GM18505 (cell line): Measurements from ENCODE around the gene C1orf87.
A peak's percentile ranks its signal among the peaks of the same experiment; 100 is the strongest.

Experiments used
- ATAC-seq: cut with Tn5 transposase; IDR thresholded peaks from one replicate; pipeline ENCODE4 v1.9.1; 2021; ENCODE audit not compliant: unreplicated experiment
- POLR2A ChIP-seq: IDR thresholded peaks from 4 replicates; pipeline ENCODE4 v1.6.1; 2011; ENCODE audit warnings: borderline replicate concordance; ENCODE audit not compliant: insufficient read depth, insufficient read length; ENCODE audit errors: extremely low read depth

C1orf87 gene

DNA sequence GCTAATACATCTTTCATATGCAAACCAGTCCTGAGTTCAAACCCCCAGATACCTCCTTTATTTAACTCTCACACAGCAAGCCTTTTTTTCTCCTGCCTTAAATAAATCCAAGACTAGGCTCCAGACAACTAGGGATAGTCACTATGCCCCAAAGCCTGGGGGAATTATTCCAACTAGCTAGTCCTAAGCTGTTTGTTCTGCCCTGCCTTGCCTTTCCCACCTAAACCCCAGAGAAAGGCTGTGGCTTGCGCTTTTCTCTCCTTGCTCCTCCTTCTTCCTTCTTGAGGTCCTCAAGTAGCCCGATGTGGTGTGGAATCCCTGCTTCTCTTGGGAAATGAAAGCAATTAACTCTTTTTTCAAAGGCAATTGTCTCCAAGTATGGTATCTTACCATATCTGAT is 31.8 kb downstream of the C1orf87 start:
- TF ChIP-seq POLR2A, result no peak
- no peak for ATAC-seq

DNA sequence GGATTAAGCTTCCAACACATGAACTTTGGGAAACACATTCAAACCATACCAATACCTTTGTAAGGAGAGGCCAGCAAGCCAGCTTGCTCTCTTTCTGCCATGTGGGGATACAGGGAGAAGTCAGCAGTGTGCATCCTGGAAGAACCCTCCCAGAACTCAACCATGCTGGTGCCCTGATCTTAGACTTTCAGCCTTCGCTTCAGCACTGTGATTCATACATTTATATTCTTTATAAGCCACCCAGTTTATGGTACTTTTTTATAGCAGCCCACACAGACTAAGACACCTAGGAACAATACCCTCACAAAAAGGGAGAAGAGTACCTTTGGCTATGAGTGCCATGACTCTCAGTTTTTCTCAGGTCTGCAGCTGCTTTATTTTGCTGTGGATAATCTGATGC is 35.9 kb downstream of the C1orf87 start:
- no peak for TF ChIP-seq POLR2A
- no peak for ATAC-seq

DNA sequence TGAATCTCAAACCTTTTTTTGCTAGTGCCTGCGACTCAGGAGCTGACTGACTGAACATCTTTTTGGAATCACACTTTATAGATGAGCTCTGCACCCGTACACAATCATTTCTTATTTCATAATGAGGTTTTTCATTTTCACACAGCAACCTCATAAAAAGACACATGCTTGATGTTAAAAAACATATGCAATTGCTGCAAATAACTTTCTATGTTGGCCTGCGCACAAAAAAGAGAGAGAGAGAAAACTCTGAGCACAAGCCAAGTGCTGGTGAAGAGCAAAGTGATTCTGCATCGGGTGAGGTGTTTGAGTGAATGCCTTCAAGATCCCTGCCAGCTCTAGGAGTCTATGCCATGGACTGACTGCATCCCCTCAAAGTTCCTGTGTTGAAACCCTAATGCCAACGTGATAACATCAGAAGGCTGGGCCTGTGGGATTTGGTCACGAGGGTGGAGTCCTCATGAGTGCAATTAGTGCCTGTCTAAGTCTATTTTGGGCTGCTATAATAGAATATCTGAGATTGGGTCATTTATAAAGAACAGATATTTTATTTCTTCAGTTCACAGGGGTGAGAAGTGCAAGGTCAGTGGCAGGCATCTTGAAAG is 36.6 kb downstream of the C1orf87 start:
- TF ChIP-seq POLR2A, result no peak
- no peak for ATAC-seq

DNA sequence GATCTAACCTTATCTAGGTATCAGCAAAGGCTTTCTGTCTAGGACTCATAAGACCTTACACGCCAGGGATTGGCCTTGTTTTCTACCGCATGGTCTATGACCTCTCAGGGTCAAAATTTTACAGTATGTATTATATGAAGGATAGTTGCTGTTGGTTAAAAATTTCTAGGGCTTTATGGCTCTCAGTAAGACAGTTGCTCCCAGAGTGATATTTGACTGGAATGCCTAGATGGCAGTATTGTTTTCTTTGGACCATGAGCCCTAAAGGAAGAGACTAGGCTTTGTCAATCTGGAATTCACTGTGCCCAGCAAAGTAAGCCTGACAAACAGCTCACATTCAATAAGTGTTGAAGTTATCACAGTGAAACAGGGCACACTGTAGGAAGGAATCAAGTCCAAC is 37.6 kb downstream of the C1orf87 start:
- ATAC-seq, result no peak
- no peak for TF ChIP-seq POLR2A

DNA sequence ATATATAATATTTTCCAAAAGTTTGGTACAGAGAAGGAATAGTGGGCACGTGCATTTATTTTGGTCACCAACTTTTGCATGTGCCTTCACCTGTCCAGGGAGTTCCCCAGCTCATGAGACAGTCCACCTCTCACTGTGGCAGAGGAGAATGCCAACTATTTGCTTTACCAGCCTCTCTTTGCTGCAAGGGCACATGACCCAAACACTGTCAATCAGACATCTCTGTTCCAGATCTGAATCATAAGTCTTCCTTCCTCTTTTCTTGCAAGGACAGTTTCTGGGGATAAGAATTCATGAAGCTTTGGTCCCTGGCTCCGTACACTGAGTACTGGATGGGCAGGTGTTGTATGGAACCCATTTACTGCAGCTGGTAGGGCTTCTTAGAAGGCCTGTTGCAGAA is 38.6 kb downstream of the C1orf87 start:
- TF ChIP-seq POLR2A, result no peak
- peak; percentile 53 for ATAC-seq

DNA sequence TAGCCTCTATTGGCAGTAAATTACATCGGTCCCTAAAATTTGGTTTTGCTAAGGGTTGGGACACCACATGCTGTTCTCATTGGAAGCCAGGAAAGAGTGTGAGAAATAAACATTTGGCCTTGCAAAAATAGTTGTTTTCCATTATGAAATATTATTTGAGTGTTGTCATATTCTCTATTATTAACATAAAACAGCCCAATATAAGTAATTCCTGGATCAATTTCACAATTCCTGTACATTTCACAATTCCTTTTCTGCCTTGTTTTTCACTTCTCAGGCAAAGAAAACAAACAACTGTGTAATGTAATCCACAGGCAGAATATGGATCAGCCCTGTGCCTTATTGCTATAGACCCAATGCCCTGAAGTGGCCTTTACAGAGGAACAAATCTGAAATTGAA is 40.5 kb downstream of the C1orf87 start:
- no peak for ATAC-seq
- no peak for TF ChIP-seq POLR2A

DNA sequence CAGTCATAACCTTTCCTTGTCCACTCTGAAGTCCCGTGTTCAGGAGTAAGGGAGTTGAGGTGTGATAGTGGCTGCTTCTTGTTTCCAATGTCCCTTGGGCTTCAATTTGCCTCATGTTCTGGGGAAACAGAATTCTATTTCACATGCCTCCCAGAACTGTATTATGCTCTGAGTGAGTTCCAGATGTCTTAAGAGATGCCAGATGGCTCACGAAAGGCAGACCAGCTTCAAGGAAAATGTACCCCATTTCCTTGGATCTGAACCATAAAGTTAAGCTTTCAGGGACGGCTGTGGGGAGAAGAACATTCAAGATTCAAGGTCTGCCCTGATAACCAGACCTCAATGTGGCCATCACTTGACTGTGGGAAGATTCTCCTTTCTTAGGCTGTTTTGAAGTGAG is 42.4 kb downstream of the C1orf87 start:
- no peak for ATAC-seq
- TF ChIP-seq POLR2A, result no peak

DNA sequence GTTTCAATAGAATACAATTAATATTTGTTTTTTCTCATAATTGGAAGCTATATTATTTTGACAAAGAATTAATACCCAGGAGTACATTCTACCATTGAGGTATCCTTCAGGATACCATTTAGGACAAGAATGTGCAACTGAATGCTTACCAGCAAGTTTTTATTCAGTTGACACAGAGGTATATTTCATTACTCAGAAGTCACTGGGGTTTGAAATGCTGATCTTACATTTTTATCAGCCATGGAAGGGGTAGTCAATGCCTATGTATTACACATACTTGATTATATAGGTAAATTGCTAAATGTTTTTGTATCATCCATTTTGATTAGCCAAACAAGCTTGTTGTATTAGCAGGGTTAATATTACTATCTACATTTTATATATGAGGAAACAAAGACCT is 48.0 kb downstream of the C1orf87 start:
- ATAC-seq, result no peak
- no peak for TF ChIP-seq POLR2A

DNA sequence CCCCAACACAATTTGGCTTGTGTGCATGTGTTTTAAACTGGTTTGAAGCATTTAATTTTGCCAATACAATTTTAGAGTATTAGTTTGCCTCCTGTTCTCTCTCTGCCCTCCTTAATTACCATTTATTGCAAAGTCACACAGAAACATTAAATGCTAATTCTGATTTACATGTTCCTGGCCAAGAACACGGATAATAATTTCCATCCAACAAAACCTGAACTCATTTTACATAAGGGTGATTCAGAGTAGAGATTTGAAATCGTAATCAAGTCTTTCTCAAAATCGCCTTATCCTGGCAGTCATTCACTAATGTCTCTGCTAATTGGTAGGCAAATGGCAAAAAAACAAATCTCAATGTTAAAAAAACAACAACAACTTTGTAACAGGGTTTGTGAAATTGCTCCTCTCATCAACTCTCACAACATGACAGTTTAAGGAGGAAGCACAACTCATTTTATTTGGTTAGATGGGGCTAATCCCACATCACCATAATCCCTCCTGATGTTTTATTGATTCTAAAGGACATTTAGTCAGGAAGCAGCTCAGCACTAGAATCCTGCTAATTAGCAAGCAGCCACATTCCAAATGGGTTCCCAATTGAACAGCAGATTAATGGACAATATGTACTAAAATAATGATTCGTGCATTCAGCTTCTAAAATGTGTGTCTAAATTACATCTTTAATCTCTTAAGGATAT is 55.9 kb downstream of the C1orf87 start:
- TF ChIP-seq POLR2A, result no peak
- ATAC-seq, result no peak

DNA sequence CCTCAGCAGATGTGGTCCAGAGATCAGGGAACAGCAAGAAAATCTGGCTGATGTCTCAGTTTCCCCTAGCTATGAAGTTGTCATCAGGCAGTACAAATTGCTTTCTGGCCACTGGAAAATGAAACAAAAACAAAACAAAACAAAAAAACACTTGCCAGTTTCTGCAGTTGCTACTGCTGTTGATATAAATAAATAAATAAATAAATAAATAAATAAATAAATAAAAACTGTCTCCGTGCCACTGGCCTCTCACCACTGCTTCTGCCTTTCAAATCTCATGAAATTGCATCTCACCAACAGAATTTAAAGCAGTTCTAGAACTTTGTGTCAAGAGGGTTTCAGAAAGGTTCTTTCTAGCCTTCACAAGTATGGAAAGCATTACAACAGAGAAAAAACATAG is 62.9 kb downstream of the C1orf87 start:
- no peak for TF ChIP-seq POLR2A
- no peak for ATAC-seq

DNA sequence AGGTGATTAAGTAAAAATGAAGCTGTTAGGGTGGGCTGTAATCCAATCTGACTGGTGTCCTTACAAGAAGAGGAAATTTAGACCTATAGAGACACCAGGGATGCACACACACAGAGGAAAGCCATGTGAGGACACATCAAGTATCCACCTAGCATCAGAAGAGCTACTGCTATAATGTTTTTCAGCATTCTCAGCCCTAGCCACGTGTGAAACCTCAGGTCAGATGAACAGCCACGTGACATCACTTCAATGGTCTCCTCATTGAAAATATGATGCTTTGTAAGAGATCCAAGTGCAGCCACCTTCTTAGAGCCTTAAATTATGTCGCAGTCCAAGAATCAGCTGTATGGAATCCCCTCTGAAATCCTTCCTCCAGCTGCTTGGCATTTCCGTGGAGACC is 65.1 kb downstream of the C1orf87 start:
- no peak for TF ChIP-seq POLR2A
- no peak for ATAC-seq

DNA sequence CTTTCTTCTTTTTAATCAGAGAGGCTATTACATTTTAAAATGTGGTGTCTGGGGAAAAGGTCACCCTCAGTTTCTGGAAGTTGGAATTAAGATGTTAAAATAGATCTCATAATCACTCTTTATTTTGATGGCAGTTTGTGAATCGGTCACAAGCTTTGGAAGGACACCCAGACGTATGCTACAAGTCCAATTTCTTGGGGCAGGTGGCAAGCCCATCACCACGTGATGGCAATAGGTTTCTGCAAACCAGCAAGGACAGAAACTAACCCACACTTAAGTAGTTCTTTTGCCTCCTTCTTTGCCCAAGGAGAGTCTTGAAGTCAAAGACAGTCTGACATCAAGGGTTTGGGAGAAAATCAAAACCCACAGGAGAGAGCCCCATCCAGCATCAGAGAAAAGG is 72.9 kb downstream of the C1orf87 start:
- no peak for ATAC-seq
- no peak for TF ChIP-seq POLR2A

DNA sequence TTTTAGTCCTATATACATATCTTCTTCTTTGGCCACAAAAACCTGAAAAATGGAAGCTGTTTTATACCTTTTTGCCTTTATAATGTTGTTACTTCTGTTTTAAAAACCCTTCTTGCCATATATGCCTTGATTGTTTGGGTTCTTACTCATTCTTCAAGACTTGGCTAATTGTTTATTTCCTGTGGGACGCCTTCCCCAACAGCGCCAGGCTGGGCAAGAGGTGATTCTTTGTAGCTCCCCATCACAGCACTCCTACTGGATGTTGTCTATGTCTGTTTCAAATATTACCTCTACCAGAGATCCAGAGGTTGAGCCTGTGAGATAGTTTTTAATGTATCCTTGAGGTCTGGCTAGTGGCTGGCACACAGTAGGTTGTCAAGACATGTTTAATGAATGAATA is 73.8 kb downstream of the C1orf87 start:
- no peak for ATAC-seq
- TF ChIP-seq POLR2A, result no peak

DNA sequence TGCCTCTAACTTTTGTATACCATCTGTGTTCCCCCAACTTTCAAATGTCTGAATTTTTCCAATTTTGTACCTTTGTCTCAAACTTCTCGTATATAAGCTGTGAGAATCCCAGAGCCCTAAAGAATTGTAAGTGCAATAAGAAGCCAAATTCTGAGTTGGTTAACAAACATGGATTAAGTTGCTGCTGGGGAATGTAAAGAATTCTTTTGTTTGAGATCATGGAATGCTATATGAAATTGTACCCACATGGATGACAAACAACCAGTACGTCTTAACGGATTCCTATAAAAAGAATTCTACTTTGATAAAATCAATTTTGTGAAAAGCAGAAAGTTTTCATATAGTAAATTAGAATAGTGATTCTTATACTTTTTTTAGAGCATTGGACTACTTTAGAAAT is 74.6 kb downstream of the C1orf87 start:
- no peak for TF ChIP-seq POLR2A
- no peak for ATAC-seq

DNA sequence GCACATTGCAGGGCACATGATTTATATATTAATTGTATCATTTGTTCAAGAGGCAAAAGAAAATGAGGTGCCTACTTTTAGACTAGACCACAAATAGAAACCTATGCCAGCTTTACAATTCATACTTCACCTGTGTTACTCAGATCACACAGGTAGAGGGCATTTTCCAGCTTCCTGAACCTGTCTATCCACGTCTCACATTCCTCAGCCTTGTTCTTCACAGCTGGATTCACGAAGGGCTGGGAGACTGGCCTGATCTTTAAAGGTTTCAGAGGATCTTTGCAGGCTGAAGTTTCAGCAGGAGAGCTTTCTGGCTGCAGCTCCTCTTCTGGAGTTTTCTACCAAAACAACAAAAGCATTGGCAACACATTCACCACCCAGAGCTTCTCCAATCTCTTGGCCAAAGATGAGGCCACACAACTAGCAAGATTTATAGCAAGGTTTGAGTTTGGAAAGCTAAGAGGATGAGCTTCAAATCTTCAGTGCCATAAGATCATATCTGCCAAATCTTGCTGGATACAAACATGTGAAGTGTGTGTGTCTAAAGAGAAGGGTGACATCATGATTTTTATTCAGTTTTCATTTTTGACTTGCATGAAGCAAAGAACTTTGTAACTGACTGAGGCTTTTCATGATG is 76.0 kb downstream of the C1orf87 start:
- TF ChIP-seq POLR2A, result no peak
- ATAC-seq, result no peak
